Testis (tissue), 2 donors: ENCODE measurements around the gene NXPH4.

Experiments
- CTCF ChIP-seq, 3 experiments: fragments of 450-650 bp in 2 of 3; fragments of 200-600 bp in 1 of 3; sonication (generic) in 1 of 3; IDR thresholded peaks; one replicate each; pipeline ENCODE4 v1.5.1; 2016 to 2019; ENCODE audit warnings: antibody characterized with exemption in 3 of 3, mild to moderate bottlenecking in 2 of 3, moderate library complexity in 1 of 3
- POLR2A ChIP-seq: fragments of 450-650 bp; IDR thresholded peaks from one replicate; pipeline ENCODE4 v1.6.1; 2017; ENCODE audit warnings: antibody characterized with exemption, mild to moderate bottlenecking, moderate library complexity

- TF ChIP-seq CTCF (IDR thresholded peaks at IDR 0.05), result no peak
- TF ChIP-seq POLR2A, result no peak
These were observed 25.7 kb downstream of the NXPH4 start for GRCh38 chr12:57242329-57242690.
